Inferior parietal cortex (tissue), 1 donor: ENCODE data around the gene SYCN.

ENCODE experiments used
- DNase-seq: peaks from one replicate; pipeline ENCODE4 v3.0.0-alpha.2; 2016; ENCODE audit errors: extremely low spot score

SYCN gene

GRCh38 chr19:39171479-39172465 is 32.3 kb downstream of the SYCN start:
- DNase-seq: no peak

GRCh38 chr19:39170386-39171231 is 33.5 kb downstream of the SYCN start:
- DNase-seq: no peak

- DNase-seq: no peak
Observed at GRCh38 chr19:39169143-39169810, 34.8 kb downstream of the SYCN start.

GRCh38 chr19:39168258-39169142 is 35.6 kb downstream of the SYCN start:
- DNase-seq: no peak

- no peak for DNase-seq
Observed at GRCh38 chr19:39167461-39168257, 36.4 kb downstream of the SYCN start.

- no peak for DNase-seq
Observed at GRCh38 chr19:39166571-39167391, 37.3 kb downstream of the SYCN start.

GRCh38 chr19:39165857-39166256 is 38.2 kb downstream of the SYCN start:
- DNase-seq: no peak

GRCh38 chr19:39164289-39164688 is 39.8 kb downstream of the SYCN start:
- DNase-seq: no peak

- DNase-seq: no peak
Observed at GRCh38 chr19:39163621-39164020, 40.4 kb downstream of the SYCN start.

GRCh38 chr19:39162441-39163043 is 41.5 kb downstream of the SYCN start:
- no peak for DNase-seq

- DNase-seq: no peak
Observed at GRCh38 chr19:39160889-39161672, 43.0 kb downstream of the SYCN start.

GRCh38 chr19:39160523-39160861 is 43.6 kb downstream of the SYCN start:
- DNase-seq: no peak

GRCh38 chr19:39158646-39159260 is 45.3 kb downstream of the SYCN start:
- DNase-seq: no peak

- no peak for DNase-seq
Observed at GRCh38 chr19:39157997-39158389, 46.1 kb downstream of the SYCN start.

GRCh38 chr19:39157275-39157996 is 46.6 kb downstream of the SYCN start:
- DNase-seq: no peak

- DNase-seq: no peak
Observed at GRCh38 chr19:39156326-39157230, 47.5 kb downstream of the SYCN start.
